ENCODE results near the gene ANO7. TPM values are rescaled to one million over a fixed set of nuclear protein-coding genes. Genes with fewer than 3 reads are reported as not detected.

ANO7 gene
- total and polyA plus RNA-seq, 2 of the 8 experiments (the other 6 are each of a cell fraction or from before 2014, with no cell fraction given) = 3.2 to 6.9 TPM

GRCh38 chr2:241225545-241225944 is 37.1 kb downstream of the ANO7 start (continued):
- no peak for TF ChIP-seq ATF2 (IDR thresholded peaks at IDR 0.05; ENCODE audit: low read length)
